ENCODE measurements around the gene ATP8B4. TPM values are rescaled to one million over a fixed set of nuclear protein-coding genes. Genes with fewer than 3 reads are reported as not detected.

Gene ATP8B4
- total and polyA plus RNA-seq, 2 of the 8 experiments (the other 6 are each of a cell fraction or from before 2014, with no cell fraction given), result 0.17 to 0.24 TPM

GRCh38 chr15:50168379-50168778 is 49.3 kb upstream of the ATP8B4 start:
- WGBS, 2 experiments (ENCODE audit: extremely low coverage in 1 of 2, insufficient coverage in 1 of 2, insufficient read length in 1 of 2, insufficient replicate concordance in 2 of 2, low coverage in 1 of 2, low lambda C conversion rate in 2 of 2, missing lambda C conversion rate in 1 of 2), result 73% methylated on average over 4 of the region's 4 CpGs; no CpG with 5 or more reads in 1 of the 2 experiments
- DNase-seq (ENCODE audit: low read depth in 1 of 2, low spot score in 2 of 2), result no peak
- CTCF ChIA-PET (ENCODE audit: partially characterized antibody), result interaction anchor here (0.6 to 2.0 kb wide), 3 partner anchors 12 to 48 kb away, joined by 3 to 7 read pairs (median 3); no protein-coding TSS in a partner anchor
- no peak overlapping the region for H2AK5ac ChIP-seq (ENCODE audit: low read depth, low read length)
- POLR2A ChIA-PET (ENCODE audit: partially characterized antibody), result interaction anchor here (1.8 kb wide), 1 partner anchor 14 kb away, joined by 5 read pairs; the partner anchor contains the start of gene SLC27A2
- no peaks in the 10 kb centered on the region for H3K79me2 ChIP-seq (ENCODE audit: control insufficient read depth in 1 of 2, insufficient read depth in 2 of 2, low read length in 2 of 2)
- H3K9me3 ChIP-seq (ENCODE audit: insufficient read depth in 2 of 2, low read depth in 1 of 2, low read length in 1 of 2), result peaks cover 0 to 9% of the 10 kb centered on the region in 2 experiments; a peak in 1 of 4 replicates
- no peak overlapping the region for H2BK12ac ChIP-seq (ENCODE audit: low read depth, low read length)
- TF ChIP-seq CHD1 (IDR thresholded peaks at IDR 0.05; ENCODE audit: low read depth, low read length), result no peak
- H2BK20ac ChIP-seq (ENCODE audit: low read length), result no peak overlapping the region
- no peaks in the 10 kb centered on the region for H3K36me3 ChIP-seq (ENCODE audit: control insufficient read depth in 2 of 4, insufficient read depth in 4 of 4, low read length in 3 of 4)
- no peaks in the 10 kb centered on the region for H3K23me2 ChIP-seq (ENCODE audit: low read depth, low read length)
- no peaks in the 10 kb centered on the region for H3K4me1 ChIP-seq (replicated peaks in 1 of 4; ENCODE audit: control insufficient read depth in 3 of 4, insufficient read depth in 4 of 4, low read length in 3 of 4)
- no peak overlapping the region for H3K4ac ChIP-seq (replicated peaks; ENCODE audit: insufficient read length, low read depth, low read length)
- H3K9ac ChIP-seq (replicated peaks in 1 of 4; ENCODE audit: extremely low read depth in 1 of 4, low read depth in 3 of 4, low read length in 3 of 4), result no peak overlapping the region
- H2BK5ac ChIP-seq (ENCODE audit: low read depth, low read length), result no peak overlapping the region
- no peak overlapping the region for H4K5ac ChIP-seq (ENCODE audit: insufficient read length, low read depth, low read length)
- no peak overlapping the region for H3K14ac ChIP-seq (ENCODE audit: insufficient read length)
- H2AFZ ChIP-seq (ENCODE audit: low read length), result no peak overlapping the region
- no peaks in the 10 kb centered on the region for H3K27me3 ChIP-seq (replicated peaks in 1 of 4; ENCODE audit: control insufficient read depth in 3 of 4, extremely low read depth in 1 of 4, insufficient read depth in 3 of 4, low read length in 3 of 4)
- no peak overlapping the region for H2BK120ac ChIP-seq (replicated peaks; ENCODE audit: low read depth, low read length)
- no peak overlapping the region for H3K4me2 ChIP-seq (ENCODE audit: insufficient read depth in 1 of 2, low read depth in 2 of 2, low read length in 2 of 2)
- H4K8ac ChIP-seq (ENCODE audit: extremely low read depth, insufficient read depth, low read length), result no peak overlapping the region
- no peaks in the 10 kb centered on the region for H4K20me1 ChIP-seq (replicated peaks in 1 of 2; ENCODE audit: control insufficient read depth in 1 of 2, insufficient read depth in 2 of 2, low read length in 2 of 2)
- H3K18ac ChIP-seq (ENCODE audit: extremely low read depth, low read length), result no peak overlapping the region
- no peak for FAIRE-seq
- no peak overlapping the region for H2BK15ac ChIP-seq (ENCODE audit: low read length)
- no peak overlapping the region for H4K91ac ChIP-seq (replicated peaks; ENCODE audit: insufficient read length, low read length)
- H3K79me1 ChIP-seq (ENCODE audit: low read depth, low read length), result no peaks in the 10 kb centered on the region
- H3K56ac ChIP-seq (replicated peaks; ENCODE audit: insufficient read length, low read depth, low read length), result no peak overlapping the region
- H3K4me3 ChIP-seq (ENCODE audit: extremely low read depth in 1 of 4, insufficient read depth in 2 of 4, low read depth in 3 of 4, low read length in 4 of 4), result no peak overlapping the region
- H3K23ac ChIP-seq (ENCODE audit: insufficient read length), result no peak overlapping the region
- H3K27ac ChIP-seq (ENCODE audit: low read depth, low read length), result no peak overlapping the region
